GM19239 (cell line): Measurements from ENCODE around the gene ALK.

Experiments
- DNase-seq: peaks from one replicate; pipeline ENCODE4 v3.0.0; 2011; ENCODE audit warnings: low spot score; ENCODE audit not compliant: insufficient read length
- FAIRE-seq: peaks from 2 replicates; lab custom pipeline; 2011; peaks lifted over from hg19 to GRCh38; lab: Jason Lieb, UNC

Gene ALK

DNA sequence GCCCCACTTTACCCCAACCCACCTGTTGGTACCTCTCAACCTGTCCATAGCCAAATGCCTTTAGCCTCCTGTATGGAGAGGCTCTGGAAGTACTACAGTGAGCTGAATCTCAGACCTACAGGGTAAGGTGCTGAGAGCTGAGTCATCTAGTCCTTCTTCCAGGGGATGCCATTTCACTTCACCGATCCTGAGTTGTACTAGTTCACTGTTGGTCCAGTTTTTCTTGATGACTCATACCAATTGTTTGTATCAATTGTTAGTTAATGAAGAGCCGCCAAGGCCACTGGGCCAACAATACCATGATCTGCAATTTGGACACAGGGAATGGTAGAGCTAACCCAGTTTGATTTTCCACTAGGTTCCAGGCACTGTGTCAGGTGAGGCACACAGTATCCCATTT, 549.2 kb downstream of the ALK start:
- no peak for DNase-seq
- no peak for FAIRE-seq

DNA sequence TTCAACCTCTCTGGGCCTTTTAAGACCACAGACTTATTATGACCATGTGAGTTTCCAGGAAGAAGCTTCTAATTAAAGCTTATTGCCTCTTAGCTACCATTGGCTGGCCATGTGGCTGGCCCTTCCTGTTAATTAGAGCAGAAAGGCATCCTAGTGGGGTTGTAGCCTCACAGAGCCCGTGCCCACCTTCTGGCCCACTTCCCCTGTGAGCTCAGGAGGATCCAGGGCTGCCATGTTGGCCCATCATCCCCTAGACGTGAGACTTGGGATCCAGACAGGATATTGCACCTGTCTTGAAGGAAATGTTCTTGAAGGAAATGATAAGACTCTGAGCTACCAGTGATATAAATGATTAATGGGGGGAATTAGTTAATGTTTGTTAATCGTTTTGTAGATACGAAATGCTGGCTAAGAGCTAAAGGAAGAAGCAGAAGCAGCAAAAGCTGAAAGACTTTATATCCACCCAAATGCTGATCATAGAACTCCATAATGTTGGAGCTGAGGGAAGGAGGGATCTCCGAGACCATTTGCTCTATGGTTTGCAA, 550.7 kb downstream of the ALK start:
- no peak for FAIRE-seq

DNA sequence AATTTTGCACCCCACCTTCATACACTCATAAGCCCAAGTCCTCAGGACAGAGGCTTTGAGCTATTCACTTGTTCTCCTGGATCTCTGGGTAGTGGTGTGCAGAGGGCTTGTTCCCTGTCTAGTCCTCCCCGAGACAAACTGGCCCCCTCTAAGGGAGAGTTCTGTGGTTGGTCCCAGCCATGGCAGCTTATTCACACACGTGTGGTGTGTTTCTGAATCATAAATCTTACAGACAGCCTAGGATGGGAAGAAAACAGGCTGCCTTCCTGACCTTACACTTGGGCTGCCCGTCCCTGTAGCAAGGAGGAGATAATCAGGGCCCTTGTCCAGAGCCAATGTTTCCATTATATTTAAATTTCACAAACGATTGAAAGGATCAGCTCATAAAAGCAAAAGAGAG, 551.2 kb downstream of the ALK start:
- DNase-seq (no peak), FAIRE-seq (no peak)

More for the DNA sequence above, 550.7 kb downstream of the ALK start:
- no peak for DNase-seq

DNA sequence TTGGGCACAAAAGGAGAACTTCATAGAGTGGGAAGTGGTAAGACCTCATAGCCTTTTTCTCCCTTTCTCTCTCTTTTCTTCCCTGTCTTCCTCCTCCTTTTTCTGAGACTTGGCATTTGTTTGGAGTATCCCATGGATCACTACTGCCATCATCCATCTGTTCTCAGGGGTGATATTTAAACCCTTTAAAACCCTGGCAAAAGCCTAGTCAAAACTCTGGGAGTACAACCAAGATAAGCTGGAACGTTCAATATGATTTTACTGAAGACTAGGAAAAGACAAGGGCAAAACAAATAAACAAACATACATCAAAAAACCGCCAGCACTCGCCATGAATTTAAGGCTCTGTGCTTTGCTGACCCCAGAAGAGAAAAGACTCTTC, 552.7 kb downstream of the ALK start:
- FAIRE-seq (no peak), DNase-seq (no peak)

DNA sequence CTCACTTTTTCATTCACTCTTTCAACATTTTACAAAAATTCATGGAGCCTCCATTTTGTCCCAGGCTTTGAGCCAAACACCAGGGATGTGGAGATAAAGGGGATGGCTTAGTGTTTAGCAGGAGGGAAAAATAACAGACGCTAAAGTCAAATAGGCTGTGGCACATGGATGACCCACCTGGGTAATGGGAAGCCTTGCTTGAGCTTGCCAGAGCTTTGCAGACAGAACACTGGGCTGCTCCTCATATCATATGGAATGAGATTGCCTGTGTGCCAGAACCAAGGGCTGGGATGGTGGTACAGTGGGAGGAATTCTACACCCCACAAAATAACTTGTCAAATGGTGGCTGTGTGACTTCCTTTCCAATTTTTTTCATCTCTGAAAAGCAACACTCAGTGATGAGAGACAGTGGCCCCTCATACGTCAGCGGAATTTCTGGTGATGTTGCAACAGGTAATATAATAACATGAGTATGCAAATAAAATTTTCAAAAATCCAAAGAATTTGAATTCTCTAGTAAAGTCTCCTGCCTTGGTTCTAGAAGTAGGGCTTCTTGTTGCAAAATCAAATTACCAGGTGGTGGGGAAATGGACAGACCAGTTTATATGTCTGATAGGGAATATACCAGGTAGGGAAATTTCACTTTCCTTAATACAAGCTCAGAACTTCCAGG, 553.3 kb downstream of the ALK start:
- no peak for DNase-seq
- FAIRE-seq = no peak

DNA sequence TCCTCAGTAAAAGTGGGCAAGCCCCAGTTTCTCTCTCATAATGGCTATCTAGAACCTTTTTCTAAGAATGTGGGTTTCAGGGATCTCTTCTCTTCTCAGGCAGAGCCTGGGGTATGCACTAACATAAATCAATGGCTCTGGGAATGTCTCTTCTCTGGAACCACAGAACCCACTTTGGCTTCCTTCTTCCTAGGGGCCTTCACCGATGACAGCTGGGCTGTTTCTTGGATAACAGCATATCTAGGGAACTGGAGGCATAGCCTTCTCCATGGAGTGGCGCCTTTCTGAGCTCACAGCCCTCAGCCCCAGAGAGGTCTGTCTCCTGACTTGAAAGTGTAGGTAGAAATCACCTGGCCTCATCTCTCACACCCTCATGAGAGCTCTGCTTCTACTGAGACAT, 558.3 kb downstream of the ALK start:
- no peak for DNase-seq
- no peak for FAIRE-seq

DNA sequence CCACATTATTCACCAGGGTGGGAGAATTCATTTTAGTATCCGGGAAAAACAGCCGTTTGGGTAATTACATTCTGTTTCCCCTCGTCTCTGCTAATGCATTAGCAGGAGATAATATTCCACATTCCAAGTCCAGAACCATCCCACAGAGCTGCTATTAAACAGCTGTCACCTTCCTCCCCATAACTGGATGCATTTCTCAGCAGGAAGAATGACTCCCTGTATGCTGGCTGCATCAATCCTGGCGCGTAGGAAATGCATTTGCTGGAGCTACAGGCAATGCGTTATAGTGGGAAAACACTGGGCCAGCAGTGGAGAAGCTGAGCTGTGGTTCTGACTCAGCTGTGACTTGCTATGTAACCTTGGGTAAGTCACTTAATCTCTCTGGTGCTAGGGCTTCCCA, 560.2 kb downstream of the ALK start:
- FAIRE-seq (no peak), DNase-seq (no peak)

DNA sequence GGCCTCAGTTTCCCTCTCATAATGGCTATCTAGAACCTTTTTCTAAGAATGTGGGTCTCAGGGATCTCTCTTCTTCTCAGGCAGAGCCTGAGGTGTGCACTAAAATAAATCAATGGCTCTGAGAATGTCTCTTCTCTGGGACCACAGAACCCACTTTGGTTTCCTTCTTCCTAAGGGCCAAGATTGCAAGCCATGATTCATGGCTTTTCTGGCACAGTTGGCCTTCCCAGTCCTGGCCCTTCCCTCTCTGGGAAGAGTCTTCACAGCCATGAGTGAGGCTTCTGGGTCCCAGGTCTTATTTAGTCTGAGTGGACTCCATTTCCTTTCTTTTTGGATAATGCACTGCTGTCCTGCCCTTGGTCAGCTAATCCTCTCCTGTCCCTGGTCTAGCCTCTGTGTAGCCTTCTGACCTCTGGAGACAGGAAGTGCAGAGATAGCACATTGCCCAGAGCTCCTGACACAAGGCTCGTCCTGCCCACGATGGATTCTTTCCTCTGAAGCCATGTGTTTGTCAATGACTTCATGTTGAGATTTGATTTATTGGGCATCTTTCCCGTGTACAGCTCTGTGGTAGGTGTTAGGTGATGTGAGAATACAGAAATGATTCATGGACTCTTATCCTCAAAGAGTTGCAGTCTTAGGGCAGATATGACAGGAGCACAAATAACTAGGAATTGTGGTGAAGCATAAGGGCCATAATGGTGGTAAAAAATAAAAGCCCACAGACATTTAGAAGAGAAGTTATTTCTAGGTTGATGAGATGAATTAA, 561.2 kb downstream of the ALK start:
- FAIRE-seq = no peak
- no peak for DNase-seq

DNA sequence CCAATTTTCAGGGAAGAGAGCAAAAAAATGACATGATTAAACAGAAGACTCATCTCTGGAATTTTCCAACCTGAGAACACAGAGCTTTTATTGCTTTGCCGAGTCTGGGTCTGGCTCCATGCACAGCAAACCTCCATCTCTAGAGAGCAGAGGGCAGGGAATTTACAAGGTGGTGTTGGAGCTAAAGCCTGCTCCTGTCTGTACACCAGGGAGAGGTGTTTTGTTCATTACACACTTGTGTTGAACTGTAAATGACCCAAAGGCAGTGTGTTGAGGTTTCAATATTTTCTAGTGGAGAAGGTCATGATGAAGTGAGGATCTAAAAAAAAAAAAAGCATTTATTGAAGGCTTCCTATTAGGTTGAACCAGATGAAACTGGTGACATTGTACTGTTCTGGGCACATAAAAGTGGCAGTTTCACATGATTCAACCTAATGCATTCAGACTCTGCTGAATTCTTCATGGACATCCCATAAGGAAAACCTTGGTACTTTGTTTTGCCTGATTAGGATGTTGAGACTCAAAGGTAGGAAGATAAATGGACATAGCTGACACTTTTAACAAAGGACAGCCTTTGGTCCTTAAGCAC, 567.9 kb downstream of the ALK start:
- FAIRE-seq = no peak
- no peak for DNase-seq

DNA sequence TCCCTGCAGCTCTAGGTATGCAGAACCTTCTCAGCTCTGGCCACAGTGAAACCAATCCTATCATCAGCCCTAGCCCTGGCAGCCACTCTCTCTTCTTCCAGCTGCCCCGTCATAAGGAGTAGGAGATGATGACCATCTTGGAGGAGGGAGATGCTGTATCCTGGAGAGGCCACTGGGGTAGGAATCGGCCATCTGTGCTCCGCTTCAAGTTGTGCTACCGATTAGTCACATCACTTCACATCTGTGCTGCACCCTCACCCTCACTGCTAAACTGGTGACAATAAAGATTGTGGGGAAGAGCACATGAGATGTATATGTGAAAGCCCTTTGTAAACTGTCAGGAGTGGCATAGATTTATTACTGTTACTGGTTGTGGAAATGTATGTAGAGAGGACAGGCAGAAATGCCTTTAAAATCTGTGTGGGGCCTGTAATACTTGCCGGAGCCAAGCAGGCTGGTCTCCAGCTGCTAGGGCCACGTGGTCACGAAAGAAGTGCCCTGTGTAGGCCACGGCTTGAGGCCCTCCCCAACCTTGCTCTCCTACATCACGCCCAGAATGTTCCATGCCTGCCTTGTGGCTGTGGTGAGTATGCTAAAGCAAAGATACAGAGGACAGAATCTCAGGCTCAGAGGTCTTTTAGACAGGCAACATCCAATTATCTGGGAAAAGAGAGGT, 569.3 kb downstream of the ALK start:
- FAIRE-seq (no peak), DNase-seq (no peak)

DNA sequence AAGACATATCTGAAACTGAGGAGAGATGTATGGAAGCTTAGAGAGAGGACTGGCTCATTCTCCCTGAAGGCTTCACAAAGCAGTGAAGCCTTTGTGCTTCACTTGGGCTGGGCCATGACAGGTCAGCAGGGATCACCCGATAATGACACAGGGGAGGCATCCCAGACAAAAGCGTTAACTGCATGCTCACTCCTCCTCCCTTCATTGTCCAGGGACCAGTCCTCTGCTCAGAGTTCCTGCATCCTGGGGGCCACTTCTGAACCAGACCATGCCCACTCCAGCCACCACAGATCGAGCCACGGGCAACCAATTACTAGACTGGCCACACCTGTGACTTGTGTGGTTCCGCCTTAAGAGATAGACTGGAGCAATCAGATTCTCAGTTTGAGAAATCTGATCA, 570.1 kb downstream of the ALK start:
- FAIRE-seq (no peak), DNase-seq (no peak)

DNA sequence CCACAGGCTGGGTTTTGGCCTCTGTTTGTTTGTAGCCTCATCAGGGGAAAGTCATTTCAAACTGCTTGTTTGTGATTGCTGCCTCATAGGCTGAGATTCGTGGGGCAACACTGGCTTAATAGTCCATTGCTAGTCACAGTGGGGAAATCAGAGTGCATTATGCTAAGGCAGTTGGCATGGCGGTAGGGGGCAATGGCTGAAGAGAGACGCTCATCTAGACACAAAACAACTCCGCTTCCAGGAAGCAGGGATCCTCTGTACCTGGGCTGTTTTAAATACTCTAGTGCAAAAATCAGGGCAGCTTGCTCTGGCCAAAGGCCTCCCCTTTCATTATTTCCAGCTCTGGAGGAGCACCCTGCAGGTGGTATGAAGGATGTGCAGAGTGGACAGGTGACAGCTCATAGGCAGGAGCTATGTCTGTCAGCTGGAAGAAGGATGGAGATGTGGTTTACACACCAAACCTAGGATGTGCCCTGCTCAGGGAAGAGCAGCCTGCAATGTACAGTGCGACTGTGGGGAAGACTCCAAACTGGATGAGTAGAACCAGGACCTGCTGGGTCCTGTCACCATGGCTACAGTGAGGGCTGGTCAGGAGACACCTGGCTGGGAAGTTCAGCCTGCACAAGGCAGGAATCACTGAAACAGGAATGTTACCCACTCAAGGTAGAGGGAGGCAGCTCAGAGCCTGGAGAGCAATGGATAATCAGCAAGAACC, 571.9 kb downstream of the ALK start:
- DNase-seq = no peak
- FAIRE-seq = no peak

DNA sequence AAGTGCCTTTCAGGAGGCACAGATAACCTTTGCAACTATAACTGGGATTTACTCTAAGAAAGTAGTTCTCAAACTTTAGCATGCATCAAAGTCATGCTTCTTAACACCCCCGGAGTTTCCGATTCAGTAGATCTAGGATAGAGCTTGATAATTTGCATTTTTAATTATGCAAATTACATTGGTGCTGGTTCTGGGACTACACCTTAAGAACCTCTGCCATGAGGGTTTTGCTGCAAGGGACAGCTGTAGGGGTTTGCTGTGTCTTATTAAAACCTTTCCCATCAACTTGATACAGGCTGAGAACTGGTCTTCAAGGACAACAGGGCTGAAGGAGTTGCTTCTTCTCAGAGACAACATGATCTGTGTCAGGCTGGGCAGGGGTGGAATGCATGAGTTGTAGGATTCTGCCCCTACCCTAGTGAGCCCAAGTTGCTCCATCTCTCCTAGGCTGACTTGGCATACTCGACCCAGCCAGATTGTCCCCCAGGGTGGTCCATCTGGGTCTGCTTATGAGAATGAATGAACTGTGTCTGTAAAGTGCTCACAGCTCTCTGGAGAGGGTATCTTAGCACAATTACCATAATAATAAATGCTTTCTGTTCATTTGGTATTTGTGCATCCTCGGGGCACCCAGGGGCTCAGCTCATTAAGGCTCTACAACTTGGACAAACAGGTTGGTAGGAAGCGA, 573.5 kb downstream of the ALK start:
- FAIRE-seq (no peak), DNase-seq (no peak)

DNA sequence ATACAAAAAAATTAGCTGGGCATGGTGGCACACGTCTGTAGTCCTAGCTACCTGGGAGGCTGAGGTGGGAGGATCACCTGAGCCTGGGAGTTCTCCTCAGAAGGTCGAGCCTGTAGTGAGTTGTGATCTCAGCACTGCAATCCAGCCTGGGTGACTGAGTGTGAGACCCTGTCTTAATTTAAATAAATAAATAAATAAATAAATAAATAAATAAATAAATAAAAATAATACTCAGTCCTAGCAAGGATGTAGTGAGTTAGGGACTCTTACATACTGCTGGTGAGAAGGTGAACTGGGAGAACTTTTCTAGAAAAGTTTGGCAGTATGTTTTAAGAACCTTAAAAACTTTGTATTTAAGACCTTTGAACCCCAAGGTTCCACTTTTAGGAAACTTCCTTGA, 576.1 kb downstream of the ALK start:
- DNase-seq (no peak), FAIRE-seq (no peak)

DNA sequence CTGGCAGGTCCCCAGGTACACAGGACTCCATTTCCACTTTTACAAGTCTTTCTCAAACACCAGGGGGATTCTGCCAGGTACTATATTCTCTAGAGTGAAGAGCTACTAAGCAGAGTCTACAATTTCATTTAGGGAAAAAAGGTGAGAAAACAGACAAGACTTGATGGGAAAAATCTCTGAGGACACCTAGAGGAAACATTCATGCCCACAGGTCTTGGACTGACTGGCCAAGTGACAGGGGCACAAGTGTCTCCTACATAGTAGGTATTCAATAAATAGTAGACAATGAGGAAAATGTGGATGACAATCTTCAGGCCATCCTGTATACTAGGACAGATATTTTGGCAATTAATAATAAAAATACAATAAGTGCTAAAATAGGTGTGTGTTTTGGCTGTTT, 577.6 kb downstream of the ALK start:
- no peak for DNase-seq
- FAIRE-seq = no peak

DNA sequence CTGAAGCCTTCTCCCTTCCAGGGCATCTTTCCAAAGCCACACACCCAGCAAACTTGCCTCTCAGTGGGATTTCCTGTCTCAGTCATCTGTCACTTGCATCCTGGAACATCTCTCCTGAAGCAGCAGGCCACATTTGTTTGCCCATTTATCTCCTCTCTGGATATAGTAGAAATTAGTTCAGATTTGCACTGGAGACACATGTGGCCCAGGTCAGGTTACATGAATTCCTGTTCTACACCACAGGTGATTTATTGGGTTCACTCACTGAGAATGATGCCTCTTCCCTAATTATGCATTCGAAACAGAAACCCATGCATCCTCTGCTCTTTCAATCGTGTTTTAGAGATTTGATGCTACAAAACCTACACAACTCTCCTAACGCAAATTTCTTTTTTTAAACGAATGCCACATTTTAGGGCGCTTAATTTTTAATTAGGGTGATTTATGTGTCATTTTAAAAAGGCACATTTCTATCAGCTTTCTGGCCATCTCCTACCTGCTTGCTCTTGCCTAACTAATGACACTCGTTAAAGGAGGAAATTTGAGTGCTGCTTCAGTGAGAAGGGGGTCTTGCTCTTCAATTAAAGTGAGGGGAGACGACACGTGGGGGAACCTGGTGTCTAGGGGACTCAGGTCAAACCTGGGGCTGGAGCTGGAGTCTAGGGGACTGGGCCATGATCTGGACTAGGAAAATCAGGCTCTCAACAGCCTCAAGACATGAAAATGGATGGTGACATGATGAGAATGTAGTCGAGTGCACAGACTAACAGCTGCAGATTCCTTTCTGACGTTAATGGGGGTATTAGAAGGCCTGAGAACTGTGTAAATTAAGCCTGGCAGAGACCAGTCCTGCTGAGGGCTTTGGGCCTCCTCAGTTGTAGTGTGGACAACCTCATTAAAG, 584.8 kb downstream of the ALK start:
- no peak for DNase-seq
- no peak for FAIRE-seq

DNA sequence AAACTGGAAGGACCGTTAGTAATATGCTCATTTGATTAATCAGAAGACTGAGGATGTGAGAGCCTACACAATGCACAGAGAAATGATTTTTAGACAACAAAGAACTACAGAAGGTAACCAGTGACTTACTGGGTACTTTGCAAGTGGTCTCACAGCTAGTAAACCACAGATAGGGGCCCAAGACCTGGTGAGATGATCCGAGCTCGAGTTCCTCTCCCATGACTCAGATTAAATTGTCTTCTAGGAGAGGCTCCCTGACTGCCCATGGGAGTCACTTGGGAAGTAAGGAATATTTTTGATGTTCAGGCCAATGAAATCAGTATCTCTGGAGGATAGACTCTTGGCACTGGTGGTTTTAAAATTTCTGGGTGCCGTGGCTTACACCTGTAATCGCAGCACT, 586.0 kb downstream of the ALK start:
- FAIRE-seq (no peak), DNase-seq (no peak)

DNA sequence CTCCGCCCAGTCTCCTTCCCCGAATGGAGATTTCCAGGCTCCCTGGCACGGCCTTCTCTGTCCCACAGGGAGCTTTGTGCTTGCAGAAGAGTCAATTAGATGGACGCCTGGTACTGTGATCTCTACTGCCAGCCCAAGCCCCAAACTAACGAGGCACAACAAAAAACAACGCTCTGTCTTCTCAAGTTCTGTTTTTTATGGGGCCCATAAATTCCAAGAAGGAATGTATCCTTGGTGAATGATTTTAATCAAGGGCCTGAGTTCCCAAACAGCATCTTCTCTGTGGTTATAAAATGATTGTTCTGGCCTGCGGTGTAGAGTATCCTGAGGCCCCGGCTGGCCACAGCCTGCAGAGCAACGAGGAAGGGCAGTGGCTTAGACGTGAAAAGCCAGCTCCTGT, 586.7 kb downstream of the ALK start:
- FAIRE-seq = no peak
- no peak for DNase-seq

DNA sequence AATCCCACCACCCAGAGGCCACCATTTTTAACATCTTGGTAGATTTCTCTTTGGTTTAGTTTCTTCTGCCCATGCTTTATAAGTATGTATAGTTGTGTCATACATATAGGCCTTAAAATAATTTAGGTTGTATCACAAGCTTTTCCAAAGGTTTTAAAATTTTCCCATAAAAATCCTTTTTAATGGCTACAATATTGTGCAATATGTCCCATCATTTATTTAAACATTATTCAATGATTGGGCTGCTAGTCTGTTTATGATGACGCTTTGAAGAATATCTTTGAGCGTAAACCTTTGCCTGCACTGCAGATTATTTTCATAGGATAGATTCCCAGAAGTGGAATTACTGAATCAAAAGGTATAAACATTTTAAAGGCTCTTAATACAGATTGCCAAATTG, 588.8 kb downstream of the ALK start:
- FAIRE-seq (no peak), DNase-seq (no peak)
